NT2/D1 (cell line): ENCODE results near the gene IL17B.

ENCODE experiments used
- YY1 ChIP-seq: IDR thresholded peaks from 2 replicates; pipeline ENCODE4 v1.6.1; 2011; ENCODE audit not compliant: insufficient read length, insufficient read depth
- ZNF274 ChIP-seq: IDR thresholded peaks from 2 replicates; pipeline ENCODE4 v1.6.1; 2011; ENCODE audit warnings: mild to moderate bottlenecking, low read depth, low read length

- TF ChIP-seq ZNF274, result no peak
- no peak for TF ChIP-seq YY1
These were observed 25.2 kb downstream of the IL17B start for GRCh38 chr5:149353911-149354310.
